Stimulated activated CD8-positive, alpha-beta memory T cell treated with anti-CD3 and anti-CD28 coated beads, Interleukin-2, amount 100 ng/mL, for 1 hour (primary cell): Measurements from ENCODE around the gene PTPN22.
A peak's percentile ranks its signal among the peaks of the same experiment; 100 is the strongest.

Experiments used
- DNase-seq, 2 donors: peaks; one replicate each; pipeline ENCODE4 v3.0.0-alpha.2; 2020; ENCODE audit warnings: low read depth in 2 of 2

PTPN22 gene

DNA sequence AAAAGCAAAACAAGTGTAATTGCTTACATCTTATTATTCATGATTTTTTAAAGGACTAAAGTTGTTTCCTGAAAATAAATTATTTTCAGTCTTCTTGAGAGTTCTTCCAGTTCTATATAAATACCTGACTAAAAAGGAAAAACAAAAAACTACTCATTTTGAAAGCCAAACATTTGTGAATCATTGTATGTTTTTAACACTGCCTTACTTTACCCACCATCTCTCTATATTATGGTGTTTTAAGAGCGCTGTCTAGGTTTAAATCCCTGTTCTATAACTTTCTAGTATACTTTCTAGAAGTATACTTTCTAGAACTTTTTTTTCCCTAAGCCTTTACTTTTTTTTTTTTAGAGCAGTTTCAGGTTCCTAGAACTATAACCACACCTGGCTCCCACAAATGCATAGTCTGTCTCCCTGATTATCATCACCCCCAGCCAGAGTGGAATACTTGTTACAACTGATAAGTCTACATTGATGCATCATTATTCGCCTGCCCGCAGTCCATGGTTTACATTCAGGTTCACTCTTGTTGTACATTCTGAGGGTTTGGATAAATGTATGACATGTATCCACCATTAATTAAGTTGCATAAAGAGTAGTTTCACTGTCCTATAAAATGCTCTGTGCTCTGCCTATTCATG is 69.0 kb downstream of the PTPN22 start:
- no peak for DNase-seq

DNA sequence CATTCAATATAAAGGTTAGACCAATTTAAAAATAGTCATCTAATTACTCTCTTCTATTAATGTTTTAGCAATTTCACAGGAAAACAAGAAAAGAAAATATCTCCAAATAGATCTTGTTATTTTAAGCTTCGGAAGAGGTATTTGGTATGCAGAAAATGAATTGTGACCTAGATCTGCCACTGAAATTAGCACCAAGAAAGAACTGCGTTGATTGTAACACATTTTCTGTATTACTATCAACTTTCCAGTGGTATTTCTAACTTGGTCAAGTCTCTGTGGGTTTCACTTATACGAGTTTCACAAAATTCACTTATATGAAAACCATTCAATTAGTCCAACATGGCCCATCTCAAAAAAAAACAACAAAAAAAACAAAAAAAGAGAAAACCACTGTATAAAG is 71.0 kb downstream of the PTPN22 start:
- no peak for DNase-seq

DNA sequence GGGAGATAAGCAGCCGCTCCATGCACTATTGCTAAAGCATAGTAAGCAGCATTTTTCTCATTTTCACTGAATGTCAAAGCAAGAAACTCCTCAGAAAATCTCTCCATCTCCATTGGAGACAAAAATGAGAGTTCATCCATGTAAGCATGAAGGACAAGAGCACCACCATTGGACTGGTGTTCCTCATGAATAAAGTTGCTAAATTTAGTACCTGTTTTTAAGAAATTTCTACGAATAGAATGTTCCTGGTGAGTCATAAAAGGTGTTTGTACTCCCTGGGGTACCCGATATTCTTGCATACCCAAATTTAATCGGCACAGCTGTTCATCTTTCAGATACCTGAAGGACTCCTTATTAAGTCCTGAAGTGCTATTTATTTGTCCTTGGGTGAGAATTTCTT is 74.0 kb downstream of the PTPN22 start:
- no peak for DNase-seq

DNA sequence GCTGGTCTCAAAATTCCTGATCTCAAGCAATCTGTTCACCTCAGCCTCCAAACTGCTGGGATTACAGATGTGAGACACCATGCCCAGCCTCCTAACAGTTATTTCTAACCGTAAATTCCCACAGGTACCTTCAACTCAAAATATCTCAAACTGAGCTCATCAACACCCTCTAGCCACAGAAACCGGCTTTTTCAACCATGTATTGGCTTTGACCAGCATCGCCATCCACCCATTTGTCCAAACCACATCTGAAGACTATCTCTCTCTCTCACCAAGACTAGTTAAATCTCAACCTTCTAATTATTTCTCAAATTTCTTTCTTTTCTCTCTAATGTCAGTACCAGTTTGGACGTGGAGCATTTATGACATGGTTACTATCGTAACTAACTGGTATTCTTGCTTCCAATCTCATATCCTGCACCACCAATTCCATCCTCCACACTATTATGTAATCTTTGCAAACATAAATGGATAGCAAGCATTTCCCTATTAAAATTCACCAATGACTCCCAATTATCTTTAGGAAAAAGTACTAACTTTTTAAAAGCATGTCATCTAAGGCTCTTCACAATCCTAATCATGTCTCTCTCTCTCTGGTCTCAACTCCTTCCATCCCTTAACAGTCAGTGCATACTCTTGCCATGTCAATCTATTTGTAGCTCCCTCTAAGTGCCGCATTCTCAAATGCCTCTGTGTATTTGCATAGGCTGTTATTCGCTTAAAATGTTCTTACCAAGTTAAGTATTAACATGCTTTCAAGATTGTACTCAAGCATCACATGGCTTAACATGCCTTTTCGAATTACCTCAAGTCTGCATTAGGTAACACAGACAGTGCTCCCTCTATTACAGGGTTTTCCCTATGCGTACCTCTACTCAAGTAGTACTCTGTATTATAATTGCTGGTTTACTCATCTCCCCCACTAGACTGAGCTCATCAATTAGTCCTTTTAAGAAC is 77.4 kb downstream of the PTPN22 start:
- no peak for DNase-seq

DNA sequence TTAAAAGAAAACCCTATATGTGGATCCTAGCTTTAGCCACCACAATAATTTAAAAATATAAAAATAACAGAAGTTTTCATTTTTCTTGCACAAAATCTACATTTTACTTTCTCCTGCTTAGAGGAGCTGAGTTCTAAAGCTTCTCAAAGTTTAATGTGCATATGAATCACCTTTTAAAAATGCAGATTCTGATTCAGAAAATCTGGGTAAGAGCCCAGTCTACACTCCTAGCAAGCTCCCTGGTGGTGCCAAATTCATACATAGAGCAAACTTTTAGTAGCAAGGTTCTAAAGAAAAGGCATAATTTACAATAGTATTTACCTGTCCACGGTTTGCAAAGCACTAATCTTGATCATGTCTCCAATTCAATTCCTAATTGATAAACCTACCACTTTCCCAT is 78.5 kb downstream of the PTPN22 start:
- DNase-seq, result no peak

DNA sequence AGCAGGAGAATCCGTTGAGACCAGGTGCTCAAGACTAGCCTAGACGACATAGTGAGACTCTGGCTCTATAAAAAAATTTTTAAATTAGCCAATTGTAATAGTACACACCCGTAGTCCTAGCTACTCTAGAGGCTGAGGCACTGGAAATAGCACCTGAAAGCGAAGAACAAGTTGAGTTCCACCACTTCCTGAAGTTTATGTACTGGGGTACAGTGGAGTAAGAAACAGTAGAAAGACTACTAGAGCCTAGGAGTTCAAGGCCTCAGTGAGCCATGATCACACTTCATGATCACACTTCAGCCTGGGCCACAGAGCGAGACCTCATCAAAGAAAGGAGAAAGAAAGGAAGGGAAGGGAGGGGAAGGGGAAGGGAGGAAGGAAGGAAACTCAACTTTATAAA is 79.0 kb downstream of the PTPN22 start:
- DNase-seq, result no peak

DNA sequence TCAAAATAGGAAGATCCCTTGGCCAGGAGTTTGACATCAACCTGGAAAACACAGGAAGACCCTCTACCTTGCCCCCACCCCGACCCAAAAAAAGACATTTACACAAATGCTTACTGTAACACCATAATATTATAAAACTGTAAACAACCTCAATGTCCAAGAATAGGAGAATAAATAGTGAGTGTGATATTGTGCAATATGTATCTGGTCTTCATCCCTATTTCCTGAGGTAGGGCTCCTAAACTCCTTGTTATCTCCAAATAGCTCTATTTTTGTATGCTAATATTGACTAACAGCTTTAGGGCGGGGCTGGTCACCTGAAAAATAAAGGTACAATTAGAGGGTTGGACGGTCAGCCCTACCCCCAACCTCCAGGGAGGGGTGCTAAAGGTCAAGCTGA is 82.7 kb downstream of the PTPN22 start:
- no peak for DNase-seq

DNA sequence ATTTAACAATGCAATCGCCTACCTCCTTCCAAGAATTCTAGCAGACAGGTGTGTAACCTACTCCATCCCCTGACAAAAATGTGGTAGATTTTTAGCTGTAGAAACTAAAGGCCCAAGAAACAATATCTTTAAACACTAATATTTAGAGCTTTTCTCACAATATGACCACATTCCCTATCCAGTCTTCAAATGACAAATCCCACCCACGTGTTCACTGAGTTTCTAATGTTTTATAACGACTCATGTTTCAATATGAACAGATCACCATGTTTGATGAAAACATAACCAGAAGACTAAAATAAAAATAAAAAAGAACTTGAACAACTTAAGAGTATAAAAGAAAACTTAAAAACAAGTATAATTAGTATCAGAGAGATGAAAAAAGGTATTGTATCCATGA is 83.8 kb downstream of the PTPN22 start:
- no peak for DNase-seq

DNA sequence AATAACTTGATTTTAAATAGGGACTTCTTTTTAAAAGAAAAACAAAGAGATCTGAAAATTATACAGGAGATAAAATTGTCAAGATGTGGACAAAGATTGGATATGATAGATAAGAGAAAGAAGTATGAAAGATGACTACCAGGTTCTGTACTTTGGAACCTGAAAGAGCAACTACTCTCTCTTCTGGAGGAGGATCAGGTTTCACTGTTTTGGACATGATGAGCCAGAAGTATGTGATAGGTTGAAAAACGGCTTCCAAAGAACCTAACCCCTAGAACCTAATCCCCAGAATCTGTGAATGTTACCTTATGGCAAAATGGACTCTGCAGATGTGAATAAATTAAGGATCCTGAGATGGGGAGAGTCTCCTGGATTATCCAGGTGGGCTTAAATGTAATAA is 85.4 kb downstream of the PTPN22 start:
- DNase-seq, result no peak

DNA sequence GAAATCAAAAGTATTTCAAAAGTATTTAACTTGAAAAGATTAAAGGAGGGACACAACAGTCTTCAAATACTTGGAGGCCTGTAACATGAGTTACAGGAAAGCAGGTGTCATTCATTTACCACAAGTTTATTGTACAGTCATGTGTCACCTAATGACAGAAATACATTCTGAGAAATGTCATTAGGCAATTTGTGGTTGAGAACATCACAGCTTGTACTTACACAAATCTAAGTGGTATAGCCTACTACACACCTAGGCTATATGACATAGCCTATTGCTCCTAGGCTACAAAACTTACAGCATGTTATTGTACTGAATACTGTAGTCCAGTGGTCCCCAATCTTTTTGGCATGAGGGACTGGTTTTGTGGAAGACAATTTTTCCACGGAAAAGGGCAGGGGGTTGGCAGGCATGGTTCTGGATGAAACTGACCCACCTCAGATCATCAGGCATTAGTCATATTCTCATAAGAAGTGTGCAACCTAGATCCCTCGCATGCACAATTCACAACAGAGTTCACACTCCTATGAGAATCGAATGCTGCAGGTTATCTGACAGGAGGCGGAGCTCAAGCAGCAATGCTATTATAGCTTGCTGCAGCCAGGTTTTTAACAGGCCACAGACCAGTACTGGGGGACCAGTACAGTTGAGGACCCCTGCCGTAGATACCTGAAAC is 87.3 kb downstream of the PTPN22 start:
- no peak for DNase-seq

DNA sequence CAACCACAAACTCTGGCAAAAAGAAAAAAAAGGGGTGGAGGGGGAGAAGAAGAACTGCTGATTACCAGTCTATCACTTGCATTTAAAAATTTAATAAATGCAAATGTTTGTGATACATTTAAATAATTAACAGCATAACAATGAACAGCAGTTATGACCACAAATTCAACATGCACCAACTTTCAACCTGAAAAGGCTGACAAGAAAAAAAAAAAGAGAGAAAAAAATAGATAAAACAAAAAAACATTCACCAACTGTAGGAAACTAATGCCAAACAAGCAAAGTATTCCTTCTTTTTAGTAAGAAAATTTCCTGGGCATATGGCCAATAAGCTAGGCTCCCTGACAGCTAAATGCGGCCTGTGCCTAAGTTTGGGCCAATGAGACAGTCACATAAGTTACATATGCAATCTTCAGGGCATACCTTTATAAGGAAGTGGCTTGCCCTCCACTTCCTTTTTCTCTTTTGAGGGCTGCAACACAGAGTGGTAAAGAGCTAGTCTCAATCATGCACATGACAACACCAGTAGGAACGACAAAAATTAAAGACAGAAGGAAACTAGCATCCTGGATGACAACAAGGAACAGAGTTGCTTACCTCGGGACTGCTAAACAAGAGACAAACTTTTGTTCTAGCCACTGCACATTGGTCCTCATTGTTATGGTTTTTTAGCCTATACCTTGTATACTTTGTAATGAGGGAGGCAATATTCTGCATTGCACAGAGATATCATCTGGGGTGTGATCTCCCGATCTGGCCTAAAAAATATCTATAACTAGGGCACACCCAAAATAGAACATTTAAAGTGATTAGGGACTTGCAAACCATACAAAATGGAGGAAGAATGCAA is 88.0 kb downstream of the PTPN22 start:
- DNase-seq, result peak in 1 of 2 donors; percentile 6

DNA sequence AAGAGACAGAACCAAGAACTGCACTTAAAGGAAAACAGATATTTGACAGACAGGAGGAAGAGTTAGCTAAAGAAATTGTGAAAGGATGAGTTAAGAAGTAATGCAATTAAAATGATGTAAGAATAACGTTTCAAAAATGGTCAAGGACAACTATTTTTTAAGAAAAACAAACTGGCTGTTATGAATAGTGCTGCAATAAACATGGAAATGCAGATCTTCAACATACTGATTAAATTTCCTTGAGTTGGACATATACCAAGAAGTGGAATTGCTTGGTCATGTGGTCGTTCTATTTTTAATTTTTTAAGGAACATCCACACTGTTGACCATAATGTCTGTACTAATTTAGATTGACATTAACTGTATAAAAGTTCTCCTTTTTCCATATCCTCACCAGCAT is 89.1 kb downstream of the PTPN22 start:
- DNase-seq, result no peak

DNA sequence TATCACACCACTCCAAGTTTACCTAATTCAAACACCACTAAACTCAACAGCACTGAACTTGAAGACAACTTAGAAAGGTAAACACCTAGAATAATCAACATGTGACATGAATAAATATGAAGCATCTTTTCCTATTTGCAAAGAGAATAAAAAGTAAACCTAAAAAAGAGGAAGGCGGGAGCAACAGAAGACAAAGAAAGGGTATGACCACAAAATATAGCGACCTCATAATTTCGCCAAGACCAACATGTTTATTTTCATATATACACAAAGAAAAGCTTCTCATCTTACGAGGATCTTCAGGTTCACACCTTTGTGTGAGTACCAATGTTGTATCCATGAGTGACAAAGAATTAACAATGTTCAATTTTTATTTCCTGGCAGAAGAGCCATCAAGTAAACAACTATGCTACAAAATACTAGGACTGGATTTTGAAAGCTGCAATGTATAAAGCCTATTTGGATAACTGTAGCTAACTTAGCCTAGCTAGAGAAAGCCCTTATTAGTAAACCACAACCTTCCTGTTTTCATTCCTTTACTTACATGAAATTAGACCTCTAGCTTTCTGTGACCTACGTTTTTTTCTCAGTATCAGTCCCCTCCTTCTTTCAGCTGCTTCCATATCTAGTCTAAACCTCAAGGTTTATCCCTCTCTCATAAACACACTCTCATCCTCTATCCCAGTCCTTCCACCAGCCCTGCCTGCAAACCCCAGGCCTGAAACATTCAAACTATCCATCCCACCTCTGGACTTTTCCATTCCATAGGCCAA is 91.0 kb downstream of the PTPN22 start:
- no peak for DNase-seq

DNA sequence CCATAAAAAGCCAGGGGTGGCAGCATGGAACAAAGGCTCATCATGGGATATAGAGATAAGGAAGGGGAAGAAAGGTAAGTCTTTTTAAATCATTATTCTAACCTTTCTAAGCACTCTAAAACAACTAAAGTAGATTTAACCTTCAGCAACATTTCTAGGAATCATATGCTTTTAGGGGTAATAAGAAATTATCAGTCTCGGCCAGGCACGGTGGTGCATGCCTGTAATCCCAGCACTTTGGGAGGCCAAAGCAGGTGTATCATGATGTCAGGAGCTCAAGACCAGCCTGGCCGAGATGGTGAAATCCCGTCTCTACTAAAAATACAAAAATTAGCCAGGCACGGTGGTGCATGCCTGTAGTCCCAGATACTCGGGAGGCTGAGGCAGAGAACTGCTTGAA is 92.0 kb downstream of the PTPN22 start:
- DNase-seq, result no peak

DNA sequence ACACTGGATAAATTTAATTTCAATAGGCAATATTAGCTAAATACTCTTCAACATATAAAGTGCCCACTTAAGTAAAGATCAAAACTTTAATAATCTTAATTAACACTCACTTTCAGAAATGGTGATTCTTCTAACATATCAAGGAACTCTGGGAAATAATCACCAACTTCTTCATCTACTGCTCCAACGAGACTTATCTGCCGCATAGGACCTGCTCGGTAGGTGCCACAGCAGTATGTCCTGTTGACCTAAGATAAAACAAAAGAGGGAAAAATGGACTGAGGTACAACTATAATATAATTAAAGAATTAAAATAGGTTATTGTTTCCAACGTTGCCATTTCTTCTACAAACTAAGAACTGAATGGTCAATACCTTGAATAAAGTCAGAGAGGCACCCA is 94.0 kb downstream of the PTPN22 start:
- DNase-seq, result no peak

DNA sequence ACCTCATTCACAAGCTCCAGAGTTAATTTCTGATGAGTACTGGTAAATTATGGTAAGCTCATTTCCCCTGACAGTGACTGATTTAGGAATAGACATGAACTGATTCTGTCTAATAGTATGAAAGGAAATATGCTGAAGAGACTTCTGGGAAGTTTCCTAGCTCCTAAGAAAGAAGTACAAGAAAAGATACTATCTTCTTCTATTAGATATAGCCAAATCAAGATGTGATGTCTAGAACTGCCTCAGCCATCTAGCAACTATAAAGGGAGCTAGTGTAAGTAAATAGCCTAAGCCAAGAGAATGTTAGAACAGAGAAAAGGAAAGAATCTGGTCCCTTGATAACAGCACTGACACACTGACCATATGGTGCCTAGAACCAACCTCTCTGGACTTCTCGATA is 101.5 kb downstream of the PTPN22 start:
- DNase-seq, result no peak

DNA sequence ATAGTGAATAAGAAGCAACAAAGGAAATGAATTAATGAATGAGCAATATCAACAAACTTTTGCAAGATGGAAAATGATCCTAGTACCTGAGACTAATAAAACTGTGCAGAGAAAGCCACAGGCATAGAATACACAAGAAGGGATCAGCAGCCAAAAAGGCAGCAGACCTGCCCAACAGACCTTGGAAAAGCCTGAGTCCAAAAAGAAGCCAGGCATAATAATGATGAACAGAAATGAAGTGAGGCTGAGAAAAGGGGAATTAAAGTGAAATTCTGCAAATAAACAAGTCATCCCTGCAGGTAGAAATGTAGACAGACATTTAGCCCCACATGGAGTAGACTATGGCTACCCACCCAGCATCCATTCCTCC is 101.9 kb downstream of the PTPN22 start:
- no peak for DNase-seq

DNA sequence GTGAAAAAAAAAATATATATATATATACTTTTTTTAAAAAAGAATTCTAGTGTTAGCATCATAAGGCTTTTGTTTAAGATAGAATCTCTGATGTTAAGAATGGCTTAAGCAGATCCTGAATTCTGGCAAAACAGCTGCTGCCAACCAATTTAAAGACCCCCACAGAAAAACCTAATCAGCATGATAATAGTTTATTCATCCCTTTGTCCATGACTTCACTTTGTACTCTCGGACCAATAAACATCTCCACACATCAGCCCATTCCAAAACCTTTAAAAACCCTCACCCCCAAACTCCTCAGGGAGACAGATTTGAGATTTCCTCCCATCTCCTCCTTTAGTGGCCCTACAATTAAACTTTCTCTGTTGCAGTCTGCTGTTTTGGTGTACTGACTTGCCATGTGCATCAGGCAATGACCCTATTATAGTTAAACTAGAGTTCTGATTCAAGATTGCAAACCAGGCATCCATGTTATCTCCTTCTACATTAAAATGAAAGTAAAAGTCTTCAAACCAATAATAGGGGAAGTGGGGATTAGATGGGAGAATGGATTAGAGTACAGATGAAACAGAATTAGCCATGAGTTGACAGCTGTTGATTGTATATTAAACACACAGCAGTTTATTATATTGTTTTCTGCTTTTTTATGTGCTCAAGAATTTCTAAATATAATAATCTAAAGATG is 102.5 kb downstream of the PTPN22 start:
- no peak for DNase-seq

DNA sequence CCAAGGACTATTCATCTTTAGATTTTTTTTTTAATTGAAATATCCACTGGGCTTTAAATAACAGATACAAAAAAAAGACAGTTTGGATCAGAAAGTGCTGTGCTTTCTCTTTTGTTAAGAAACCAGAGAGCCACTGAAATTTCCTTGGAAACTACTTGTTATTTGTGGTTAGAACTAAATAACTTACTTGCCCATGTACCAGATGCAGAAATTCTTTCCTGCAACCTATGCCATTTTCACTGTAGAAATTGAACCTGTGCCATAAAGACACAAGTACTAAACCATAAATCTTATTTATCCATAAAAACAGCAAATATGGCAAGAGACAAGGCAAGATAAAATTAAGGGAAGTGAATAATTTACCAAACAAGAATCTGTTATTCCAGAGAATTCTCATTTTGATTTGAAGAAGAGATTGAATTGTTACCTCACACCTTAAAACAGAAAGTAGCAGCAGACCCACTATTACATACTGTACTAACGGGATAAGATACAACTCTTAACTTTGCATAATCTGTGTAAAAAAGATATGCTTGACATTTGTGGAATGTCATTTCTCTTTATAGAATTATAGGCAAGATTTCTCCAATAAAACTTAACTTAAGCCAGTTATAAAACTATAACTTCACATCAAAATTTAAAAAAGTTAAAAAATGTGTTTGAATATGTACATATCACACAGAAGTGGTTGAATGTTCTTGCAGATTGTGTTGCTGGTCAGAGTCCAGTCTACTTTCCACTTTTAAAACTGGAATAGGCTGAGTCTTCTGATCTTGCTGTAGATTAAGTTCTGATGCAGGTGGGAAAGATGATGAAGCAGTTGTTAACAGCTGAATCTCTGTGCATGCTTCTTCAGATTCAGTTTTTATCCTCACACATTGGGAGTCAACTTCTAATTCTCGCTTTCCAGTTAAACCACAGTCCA is 105.9 kb downstream of the PTPN22 start:
- DNase-seq, result no peak
